GM19238 (cell line): Measurements from ENCODE around the gene RPL13A.
A peak's percentile ranks its signal among the peaks of the same experiment; 100 is the strongest.
"Not testable (repeated sequence)": the region's sequence is repeated elsewhere in the genome, so short reads cannot be mapped to it uniquely, and the experiment has no call there.

Experiments used
- DNase-seq: peaks from one replicate; pipeline ENCODE4 v3.0.0; 2011; ENCODE audit warnings: low spot score; ENCODE audit not compliant: insufficient read length

The RPL13A gene

DNA sequence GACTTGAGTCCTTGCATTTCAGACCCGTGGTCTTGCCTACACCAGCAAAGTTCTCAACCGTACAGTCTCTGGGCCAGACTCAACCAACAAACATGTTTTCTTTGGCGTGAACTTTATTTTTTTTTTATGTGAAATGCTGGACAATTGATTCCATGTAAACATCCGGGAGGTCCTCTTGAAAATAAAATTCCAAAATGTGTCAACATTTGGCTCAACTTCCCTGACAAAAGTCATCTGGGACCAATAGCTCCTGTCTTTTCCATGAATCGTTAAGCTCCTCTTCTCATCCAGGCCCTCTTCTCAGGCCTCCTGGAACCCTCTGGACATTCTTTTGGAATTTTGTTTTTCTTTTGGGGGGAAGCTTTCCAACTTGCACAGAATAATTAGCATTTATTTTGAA, 31.6 kb upstream of the RPL13A start:
- no peak for DNase-seq

DNA sequence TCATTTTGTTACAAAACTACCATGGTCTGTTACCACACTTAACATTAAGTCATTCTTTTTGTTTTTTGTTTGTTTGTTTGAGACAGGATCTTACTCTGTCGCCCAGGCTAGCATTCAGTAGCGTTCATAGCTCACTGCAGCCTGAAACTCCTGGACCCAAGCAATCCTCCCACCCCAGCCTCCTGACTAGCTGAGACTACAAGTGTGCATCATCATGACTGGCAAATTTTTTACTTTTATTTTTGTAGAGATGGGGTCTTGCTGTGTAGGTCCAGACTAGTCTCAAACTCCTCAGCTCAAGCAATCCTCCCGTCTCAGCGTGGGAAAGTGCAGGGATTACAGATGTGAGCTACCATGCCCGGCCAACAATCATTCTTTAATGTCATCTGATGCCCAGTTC, 31.1 kb upstream of the RPL13A start:
- no peak for DNase-seq

DNA sequence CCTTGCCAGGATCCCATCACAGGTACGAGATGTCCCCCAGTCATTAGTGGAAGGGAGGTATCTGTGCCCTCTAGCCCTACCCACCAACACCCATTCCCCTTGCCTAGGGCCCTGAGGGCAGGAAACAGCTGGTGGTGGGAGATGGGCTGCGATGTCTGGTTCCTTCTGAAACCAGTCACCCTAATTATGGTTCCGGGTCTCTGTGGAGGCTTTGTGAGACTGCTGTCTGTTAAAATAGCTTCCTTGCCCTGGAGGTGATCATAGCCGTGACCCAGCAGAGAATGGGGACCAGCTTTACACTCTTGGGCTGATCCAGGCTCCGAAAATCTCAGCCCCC, 28.9 kb upstream of the RPL13A start:
- DNase-seq: no peak

DNA sequence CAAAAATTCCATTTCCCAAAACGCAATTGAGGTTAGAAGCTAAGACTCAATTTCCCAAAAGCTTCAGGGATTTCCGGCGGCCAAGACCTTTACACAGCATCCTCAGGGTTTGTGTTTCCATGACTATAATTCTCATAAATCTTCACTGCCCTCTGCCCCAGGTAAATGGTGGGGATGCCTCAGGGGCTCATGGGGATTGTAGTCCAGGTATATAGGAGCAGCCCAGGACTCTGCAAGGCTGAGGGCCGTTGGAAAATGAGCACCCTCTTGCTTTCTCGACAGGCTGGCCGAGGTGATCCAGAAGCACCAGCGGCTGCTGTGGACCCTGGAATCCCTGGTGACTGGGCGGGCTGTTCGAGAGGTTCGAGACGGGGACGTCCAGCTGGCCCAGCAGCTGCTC, 28.0 kb upstream of the RPL13A start:
- no peak for DNase-seq

DNA sequence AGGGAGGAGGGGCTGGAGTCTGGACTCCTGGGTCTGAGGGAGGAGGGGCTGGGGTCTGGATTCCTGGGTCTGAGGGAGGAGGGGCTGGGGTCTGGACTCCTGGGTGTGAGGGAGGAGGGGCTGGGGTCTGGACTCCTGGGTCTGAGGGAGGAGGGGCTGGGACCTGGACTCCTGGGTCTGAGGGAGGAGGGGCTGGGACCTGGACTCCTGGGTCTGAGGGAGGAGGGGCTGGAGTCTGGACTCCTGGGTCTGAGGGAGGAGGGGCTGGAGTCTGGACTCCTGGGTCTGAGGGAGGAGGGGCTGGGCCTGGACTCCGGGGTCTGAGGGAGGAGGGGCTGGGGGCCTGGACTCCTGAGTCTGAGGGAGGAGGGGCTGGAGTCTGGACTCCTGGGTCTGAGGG, 26.3 kb upstream of the RPL13A start:
- not testable (repeated sequence) for DNase-seq

DNA sequence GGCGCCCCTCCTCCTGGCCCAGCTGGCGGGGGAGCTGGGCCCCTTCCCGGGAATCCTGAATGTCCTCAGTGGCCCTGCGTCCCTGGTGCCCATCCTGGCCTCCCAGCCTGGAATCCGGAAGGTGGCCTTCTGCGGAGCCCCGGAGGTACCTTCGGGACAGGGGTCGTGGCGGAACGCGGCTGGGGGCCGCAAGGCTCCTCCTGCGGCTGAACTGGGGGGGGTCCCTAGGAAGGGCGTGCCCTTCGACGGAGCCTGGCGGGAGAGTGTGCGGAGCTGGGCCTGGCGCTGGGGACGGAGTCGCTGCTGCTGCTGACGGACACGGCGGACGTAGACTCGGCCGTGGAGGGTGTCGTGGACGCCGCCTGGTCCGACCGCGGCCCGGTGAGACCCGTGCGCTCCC, 25.8 kb upstream of the RPL13A start:
- DNase-seq: no peak

DNA sequence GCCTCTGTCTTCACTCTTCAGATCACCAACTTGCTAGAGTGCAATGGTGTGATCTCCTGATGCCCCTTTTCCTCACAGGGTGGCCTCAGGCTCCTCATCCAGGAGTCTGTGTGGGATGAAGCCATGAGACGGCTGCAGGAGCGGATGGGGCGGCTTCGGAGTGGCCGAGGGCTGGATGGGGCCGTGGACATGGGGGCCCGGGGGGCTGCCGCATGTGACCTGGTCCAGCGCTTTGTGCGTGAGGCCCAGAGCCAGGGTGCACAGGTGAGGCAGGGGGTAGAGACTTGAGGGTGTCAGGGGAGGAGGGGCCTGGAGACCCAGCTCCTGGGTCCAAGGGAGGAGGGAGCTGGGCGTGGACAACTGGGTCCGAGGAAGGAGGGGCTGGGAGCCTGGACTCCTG, 24.9 kb upstream of the RPL13A start:
- DNase-seq: no peak

DNA sequence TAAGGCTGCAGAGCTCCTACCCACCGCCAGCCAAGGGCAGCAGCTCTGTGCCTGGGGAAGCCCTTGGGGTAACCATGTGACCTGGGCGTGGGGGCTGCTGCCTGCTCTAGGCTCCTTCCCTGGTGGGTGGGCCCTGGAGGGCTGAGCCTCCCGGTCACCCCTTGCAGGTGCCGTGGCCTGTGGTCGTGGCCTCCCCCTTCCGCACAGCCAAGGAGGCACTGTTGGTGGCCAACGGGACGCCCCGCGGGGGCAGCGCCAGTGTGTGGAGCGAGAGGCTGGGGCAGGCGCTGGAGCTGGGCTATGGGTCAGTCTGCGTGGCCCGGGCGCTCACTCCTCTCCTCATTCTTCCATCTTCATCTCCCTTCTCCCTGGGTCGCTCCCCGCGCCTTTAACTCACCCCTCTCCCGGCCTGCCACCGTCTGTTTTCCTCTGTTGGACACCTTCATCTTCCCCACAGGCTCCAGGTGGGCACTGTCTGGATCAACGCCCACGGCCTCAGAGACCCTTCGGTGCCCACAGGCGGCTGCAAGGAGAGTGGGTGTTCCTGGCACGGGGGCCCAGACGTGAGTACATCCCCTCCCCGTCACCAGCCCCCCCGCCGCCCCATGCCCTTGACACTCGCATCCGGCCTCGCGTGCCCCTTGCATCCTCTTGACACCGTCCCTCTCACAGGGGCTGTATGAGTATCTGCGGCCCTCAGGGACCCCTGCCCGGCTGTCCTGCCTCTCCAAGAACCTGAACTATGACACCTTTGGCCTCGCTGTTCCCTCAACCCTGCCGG, 23.3 kb upstream of the RPL13A start:
- DNase-seq: no peak

DNA sequence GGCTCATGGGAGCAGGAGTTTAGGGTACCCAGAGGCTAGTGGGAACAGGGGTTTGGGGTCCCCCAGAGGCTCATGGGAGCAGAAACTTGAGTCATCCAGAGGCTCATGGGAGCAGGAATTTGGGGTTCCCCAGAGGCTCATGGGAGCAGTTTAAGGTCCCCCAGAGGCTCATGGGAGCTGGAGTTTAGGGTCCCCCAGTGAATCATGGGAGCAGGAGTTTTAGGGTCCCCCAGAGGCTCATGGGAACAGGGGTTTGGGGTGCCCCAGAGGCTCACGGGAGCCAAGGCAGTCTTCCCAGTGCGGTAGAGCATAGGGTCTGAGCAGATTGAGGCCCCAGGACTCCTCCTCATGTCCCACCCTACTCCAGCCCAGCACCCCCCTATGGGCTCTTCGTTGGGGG, 22.0 kb upstream of the RPL13A start:
- DNase-seq: no peak

DNA sequence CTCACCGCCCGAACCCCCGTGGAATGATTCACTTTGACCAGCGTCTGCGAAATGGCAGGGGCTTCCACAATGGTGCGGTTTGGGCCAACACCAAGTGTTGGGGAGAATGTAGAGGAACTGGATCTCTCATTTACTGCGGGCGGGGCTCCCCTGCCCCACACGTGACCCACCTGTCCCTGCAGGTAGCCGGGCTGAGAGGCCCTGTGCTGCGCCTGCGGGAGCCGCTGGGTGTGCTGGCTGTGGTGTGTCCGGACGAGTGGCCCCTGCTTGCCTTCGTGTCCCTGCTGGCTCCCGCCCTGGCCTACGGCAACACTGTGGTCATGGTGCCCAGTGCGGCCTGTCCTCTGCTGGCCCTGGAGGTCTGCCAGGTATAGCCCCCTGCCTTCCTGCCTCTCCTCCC, 19.2 kb upstream of the RPL13A start:
- DNase-seq: no peak

DNA sequence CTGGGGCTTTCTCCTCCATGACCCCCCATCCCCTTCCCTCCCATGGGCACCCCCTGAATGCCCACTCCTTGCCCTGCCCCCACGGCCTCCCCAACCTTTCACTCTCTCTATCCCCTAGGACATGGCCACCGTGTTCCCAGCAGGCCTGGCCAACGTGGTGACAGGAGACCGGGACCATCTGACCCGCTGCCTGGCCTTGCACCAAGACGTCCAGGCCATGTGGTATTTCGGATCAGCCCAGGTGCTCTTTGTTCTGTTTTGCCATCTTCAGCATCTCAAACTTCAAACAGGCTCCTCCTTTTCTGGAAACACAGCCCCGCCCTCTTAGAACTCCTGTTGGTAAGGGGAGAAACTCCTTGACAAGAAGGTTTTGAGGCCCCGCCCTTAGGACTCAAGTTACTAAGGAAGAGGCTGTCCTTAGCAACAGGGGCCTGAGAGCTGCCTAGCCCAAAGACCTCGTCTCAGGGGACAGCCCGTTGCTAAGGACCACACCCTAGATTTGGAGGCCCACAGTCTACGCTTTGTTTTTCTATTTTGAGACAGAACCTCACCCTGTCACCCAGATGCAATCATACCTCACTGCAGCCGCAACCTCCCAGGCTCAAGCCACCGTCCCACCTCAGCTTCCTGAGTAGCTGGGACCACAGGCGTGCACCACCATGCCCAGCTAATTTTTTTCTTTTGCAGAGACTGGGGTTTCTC, 18.5 kb upstream of the RPL13A start:
- DNase-seq: peak; percentile 67

DNA sequence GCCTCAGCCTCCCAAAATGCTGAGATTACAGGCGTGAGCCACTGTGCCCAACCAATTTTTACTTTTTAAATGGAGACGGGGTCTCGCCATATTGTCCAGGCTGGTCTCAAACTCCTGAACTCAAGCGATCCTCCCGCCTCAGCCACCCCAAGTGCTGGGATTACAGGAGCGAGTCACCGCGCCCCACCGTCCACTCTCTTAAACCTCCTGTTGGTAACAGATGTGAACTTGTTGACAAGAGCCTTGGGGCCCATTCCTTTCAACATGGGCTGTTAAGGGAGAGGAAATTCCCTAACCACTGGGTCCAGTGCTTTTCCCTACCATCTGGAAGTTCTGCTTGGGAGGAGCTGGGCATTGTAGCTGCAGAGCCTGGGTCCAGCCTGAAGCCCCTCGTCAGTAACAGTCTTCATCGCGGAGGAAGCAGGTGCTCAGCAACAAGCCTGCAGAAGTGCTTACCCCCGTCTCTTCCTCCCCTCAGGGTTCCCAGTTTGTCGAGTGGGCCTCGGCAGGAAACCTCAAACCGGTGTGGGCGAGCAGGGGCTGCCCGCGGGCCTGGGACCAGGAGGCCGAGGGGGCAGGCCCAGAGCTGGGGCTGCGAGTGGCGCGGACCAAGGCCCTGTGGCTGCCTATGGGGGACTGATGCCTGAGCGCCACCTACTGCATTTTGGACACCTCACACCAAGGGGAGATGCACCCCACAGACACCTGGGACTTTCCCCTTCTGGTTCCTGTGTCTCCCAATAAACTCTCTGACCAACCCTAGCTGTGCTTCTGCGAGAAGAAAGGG, 17.4 kb upstream of the RPL13A start:
- peak; percentile 69 for DNase-seq

DNA sequence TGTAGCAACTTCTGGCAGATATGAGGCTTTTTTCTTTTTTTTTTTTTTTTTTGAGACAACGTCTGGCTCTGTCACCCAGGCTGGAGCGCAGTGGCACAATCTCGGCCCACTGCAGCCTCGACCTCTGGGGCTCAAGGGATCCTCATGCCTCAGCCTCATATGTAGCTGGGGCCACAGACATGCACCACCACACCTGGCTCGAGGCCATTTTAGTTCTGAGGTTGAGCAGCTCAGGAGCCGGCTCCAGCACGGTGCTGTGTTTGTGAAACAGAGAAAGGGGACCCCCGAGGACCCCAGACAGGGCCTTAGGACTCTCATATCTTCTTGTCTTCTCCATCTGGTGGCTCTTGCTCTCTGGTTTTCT, 16.8 kb upstream of the RPL13A start:
- DNase-seq: no peak

DNA sequence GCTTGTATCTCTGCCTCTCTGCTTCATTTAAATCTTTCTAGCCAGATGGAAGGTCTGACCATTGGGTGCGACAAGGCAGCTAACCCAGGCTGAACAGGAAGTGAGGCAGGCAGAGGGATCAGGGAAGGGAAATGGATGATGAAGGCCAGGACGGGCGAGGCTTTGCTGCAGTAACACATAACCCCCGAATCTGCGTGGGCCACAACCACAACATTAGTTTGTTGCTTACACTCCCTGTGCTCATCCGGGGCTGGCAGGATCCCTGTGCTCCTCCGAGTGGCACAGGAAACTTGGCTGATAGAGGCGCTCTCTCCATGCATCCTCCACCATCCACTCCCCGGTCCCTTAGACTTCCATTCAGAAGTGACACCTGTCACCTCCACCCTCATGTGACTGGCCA, 14.5 kb upstream of the RPL13A start:
- no peak for DNase-seq

DNA sequence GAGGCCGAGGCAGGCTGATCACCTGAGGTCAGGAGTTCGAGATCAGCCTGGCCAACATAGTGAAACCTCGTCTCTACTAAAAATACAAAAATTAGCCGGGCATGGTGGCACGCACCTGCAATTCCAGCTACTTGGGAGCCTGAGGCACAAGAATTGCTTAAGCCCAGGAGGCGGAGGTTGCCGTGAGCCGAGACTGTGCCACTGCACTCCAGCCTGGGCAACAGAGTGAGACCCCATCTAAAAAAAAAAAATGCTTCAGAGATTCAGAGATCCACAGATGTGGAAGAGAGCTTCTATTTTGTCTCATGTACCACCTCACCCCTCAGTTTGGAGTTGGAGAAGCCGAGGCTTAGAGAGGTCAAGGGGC, 13.9 kb upstream of the RPL13A start:
- DNase-seq: not testable (repeated sequence)

DNA sequence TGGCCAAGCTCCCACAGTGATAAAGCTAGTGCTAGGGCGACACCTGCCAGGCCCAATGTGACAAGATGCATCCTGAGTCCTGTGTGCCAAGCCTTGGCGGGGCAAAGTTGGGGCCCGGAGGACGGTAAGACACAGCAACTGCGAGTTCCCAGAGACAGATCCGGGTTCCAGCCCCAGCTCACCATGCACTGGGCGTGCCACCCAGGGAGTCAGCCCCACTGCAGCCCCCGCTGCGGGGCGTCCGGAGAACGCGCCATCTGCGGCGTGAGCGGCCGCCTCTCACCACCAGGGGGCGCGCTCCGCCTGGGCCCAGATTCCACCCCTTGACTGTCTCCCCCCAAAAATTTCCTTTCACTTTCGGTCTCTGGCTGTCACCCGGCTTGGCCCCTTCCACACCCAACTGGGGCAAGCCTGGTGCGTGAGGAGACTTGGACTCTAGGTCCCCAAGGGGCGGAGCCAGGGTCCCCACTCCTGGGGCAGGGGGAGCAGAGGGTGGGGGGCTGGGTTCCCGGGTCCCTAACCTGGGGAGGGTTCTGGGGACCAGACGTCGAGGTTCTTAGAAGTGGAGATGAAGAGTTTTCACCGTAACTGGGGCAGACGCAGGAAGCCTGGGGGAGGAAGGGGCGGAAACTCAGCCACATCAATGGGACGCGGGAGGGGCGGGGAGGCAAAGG, 13.4 kb upstream of the RPL13A start, which contains the start of gene FLT3LG:
Gene FLT3LG (plus strand): TSS at position 348 of the 674 bp plus-strand sequence. CDS start 425 bp downstream, outside the sequence.
- peak; percentile 97 for DNase-seq

DNA sequence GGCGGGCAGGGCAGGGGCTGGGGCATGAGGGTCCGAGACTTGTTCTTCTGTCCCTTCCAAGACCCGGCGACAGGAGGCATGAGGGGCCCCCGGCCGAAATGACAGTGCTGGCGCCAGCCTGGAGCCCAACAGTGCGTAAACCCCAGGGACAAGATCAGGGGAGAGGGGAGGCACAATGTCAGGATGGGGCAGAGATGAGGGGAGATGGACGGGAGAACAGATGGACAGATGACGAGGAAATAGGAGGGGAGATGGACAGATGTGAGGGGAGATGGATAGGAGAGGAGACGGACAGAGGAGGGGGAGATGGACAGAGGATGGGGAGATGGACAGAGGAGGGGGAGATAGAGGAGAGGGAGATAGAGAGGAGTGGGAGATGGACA, 12.9 kb upstream of the RPL13A start:
- DNase-seq: no peak

DNA sequence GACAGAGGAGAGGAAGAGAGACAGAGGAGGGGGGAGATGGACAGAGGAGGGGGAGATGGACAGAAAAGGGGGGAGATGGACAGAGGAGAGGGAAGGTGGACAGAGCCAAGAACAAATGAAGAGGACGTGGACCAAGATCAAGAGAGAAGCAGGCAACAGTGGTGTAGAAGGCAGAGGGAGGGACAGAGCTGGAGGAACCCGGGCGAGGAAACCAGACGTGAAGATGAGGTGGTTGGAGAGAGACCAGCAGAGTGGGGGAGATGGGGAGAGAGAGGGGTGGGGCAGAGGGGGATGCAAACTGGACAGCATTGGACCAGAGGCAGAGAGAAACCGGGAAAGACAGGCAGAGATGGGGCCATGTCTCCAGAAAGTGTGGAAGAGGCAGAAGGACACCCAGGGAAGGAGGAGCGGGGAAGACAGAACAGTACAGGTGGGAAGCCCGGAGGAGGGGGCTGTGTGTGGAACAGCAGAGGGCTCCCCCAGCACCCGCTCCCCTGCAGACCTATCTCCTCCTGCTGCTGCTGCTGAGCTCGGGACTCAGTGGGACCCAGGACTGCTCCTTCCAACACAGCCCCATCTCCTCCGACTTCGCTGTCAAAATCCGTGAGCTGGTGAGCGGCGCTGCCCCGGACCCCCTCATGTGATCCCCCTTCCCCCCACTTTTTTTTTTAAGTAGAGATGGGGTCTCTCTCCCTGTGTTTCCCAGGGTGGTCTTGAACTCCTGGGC, 12.1 kb upstream of the RPL13A start:
- DNase-seq: no peak

DNA sequence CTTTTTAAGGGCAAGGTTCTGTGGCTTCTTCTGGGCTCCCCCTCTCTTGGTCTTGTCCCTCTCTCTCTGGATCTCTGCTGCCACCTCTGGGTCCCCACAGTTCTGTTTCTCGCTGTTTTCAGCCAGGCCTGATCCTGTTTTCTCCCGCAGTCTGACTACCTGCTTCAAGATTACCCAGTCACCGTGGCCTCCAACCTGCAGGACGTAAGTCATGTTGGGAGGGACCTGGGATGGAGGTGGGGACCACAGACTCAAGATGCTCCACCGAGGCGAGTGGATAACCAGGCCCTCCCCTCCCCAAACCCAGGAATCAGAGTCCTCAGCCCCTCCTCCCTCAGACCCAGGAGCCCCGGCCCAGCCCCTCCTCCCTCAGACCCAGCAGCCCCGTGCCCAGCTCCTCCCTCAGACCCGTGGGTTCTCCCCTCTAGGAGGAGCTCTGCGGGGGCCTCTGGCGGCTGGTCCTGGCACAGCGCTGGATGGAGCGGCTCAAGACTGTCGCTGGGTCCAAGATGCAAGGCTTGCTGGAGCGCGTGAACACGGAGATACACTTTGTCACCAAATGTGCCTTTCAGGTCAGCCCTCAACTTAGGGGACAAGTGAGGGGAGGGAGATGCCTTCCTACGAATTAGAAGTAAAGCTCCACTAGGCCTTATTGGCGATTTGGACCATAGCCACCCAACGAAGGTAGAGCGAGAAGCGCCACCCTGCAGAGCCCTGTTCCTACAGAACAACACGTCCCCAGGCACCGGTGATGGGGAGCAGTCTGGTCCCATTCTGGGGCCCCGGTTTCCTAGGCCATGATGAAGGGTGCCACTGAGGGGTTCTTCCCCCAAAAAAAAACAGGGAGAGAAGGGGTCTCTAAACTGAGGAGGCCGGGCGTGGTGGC, 11.2 kb upstream of the RPL13A start:
- DNase-seq: no peak

DNA sequence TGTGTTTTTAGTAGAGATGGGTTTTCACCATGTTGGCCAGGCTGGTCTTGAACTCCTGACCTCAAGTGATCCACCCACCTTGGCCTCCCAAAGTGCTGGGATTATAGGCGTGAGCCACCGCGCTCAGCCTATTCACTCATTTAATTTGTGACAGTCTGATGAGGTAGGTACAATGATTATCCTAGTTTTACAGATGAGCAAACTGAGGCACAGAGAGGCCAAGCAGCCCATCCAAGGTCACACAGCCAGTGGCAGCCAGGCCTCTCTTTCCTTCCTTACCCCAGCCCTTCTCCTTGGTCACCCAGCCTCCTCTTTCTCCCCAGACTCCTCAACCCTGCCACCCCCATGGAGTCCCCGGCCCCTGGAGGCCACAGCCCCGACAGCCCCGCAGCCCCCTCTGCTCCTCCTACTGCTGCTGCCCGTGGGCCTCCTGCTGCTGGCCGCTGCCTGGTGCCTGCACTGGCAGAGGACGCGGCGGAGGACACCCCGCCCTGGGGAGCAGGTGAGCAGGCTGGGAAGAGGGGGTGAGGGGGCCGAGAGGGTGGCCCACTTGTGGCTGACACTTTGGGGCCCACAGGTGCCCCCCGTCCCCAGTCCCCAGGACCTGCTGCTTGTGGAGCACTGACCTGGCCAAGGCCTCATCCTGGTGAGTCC, 7.3 kb upstream of the RPL13A start:
- DNase-seq: no peak
